Hepatocyte (in vitro differentiated cells): ENCODE measurements around the gene KLRC1.
"Not testable (repeated sequence)": the region's sequence is repeated elsewhere in the genome, so short reads cannot be mapped to it uniquely, and the experiment has no call there.

Source experiments
- EZH2 ChIP-seq: fragments of 200-600 bp; sonication (generic); IDR thresholded peaks from 2 replicates; pipeline ENCODE4 v1.6.1; 2016; ENCODE audit warnings: antibody characterized with exemption, mild to moderate bottlenecking, borderline replicate concordance
- EZH2phosphoT487 ChIP-seq: fragments of 200-600 bp; sonication (generic); IDR thresholded peaks from one replicate; pipeline ENCODE4 v1.6.1; 2018; ENCODE audit warnings: antibody characterized with exemption, mild to moderate bottlenecking, low read depth, moderate library complexity; ENCODE audit not compliant: unreplicated experiment, severe bottlenecking
- TF ChIP-seq, protein P1 (sequence below): fragments of 200-600 bp; sonication (generic); IDR thresholded peaks from 2 replicates; pipeline ENCODE4 v1.5.1; 2016; ENCODE audit warnings: antibody characterized with exemption, mild to moderate bottlenecking; ENCODE audit not compliant: poor library complexity

DNA sequence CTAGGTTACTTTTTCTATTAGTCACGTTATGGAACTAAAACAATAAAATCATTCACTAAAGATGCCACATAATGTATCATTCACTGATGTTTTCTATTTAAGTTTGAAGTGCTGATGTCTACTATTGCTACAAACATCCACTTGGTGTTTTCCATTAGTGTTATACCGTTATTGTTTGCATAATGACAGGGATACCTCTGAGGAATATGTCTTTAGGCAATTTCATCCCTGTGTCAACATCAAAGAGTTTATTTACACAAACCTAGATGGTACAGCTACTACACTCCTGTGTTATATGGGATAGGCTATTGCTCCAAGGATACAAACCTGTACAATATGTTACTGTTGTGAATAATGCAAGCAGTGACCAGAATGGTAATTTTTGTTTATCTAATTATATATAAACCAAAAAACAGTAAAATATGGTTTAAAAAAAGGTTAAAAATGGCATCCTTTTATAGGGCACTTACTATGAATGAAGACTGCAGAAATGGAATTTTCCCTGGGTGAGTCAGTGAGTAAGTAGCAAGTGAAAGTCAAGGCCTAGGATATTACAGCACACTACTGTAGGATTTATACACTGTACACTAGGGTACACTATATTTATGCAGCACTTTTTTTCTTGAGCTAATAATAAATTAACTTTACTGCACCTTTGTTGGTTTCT, 13.4 kb downstream of the KLRC1 start:
- TF ChIP-seq, protein P1, sequence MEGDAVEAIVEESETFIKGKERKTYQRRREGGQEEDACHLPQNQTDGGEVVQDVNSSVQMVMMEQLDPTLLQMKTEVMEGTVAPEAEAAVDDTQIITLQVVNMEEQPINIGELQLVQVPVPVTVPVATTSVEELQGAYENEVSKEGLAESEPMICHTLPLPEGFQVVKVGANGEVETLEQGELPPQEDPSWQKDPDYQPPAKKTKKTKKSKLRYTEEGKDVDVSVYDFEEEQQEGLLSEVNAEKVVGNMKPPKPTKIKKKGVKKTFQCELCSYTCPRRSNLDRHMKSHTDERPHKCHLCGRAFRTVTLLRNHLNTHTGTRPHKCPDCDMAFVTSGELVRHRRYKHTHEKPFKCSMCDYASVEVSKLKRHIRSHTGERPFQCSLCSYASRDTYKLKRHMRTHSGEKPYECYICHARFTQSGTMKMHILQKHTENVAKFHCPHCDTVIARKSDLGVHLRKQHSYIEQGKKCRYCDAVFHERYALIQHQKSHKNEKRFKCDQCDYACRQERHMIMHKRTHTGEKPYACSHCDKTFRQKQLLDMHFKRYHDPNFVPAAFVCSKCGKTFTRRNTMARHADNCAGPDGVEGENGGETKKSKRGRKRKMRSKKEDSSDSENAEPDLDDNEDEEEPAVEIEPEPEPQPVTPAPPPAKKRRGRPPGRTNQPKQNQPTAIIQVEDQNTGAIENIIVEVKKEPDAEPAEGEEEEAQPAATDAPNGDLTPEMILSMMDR, result not testable (repeated sequence)
- TF ChIP-seq EZH2, EZH2phosphoT487: not testable (repeated sequence)
